HG03280 (cell line): Measurements from ENCODE around the gene EEFSEC.

Experiments
- ATAC-seq: cut with Tn5 transposase; IDR thresholded peaks from one replicate; pipeline ENCODE4 v1.9.1; 2021; ENCODE audit warnings: mild to moderate bottlenecking, moderate library complexity; ENCODE audit not compliant: unreplicated experiment

Gene EEFSEC

DNA sequence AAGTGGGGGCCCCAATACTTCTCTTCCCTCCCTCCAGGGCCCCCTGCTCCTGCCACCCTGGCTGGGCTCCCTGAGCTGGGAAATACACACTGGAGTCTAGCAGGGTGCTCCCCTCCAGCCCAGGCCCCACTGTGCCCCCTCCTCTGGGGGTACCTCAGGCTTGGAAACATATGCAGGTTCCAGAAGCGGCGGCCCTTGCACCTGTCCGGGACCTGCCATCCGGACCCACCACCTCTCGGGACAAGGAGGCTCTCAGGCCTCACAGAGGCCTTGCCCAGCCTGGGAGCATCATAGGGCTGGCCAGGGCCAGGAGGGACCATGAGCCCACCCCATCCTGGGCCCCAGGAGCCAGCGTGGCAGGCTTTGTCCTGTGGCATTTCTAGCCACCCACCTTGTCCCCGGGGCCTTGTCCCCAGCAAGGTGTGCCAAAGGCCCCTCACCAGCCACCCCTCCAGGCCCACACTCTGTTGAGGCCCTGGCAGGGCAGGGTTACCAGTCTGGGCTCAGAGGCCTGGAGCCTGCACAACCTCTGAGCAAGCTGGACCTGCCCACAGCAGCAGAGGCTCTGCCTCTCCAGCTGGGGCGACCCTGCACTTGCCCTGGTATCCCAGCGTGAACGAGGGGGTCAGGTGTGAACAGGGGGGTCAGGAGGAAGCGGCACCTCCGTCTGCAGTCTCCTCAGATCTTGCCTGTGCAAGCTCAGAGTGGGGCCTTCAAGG, 267.6 kb downstream of the EEFSEC start:
- no peak for ATAC-seq

DNA sequence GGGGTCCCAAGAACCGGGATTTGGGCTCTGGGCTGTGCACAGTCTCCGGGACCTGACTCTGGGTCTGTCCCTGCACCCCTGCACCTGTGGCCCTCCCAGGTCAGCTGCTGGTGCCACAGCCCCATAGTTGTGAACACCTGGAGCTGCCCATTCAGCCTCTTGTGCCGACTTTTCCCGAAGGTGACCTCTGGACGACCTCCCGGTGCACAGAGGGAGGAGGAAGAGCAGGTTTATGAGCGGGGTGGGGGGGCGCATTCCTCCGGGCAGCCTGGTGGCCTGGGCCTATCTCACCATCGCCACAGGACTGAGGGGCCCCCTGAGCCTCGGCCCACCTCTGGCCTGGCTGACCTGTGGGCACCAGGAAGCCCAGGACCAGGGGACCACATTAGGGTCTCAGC, 268.2 kb downstream of the EEFSEC start:
- ATAC-seq, result no peak

DNA sequence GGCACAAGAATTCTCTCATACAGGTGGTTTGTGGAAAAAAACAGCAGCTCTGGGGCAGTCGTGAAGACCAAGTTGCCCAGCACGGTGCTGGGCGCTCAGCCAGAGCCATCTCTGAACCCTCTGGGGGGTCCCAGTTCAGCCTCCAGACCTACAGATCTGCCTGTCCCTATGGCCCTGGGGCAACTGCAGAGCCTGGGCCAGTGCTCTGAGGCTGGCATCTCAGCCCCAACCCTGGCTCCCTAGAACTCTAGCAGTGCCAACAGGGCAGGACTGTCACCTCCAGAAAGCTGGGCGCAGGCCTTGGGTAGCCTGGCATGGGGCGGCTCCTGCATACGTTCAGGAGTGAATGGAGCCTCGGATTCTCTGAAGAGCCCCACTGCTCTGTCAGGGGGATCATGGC, 268.7 kb downstream of the EEFSEC start:
- ATAC-seq, result no peak

DNA sequence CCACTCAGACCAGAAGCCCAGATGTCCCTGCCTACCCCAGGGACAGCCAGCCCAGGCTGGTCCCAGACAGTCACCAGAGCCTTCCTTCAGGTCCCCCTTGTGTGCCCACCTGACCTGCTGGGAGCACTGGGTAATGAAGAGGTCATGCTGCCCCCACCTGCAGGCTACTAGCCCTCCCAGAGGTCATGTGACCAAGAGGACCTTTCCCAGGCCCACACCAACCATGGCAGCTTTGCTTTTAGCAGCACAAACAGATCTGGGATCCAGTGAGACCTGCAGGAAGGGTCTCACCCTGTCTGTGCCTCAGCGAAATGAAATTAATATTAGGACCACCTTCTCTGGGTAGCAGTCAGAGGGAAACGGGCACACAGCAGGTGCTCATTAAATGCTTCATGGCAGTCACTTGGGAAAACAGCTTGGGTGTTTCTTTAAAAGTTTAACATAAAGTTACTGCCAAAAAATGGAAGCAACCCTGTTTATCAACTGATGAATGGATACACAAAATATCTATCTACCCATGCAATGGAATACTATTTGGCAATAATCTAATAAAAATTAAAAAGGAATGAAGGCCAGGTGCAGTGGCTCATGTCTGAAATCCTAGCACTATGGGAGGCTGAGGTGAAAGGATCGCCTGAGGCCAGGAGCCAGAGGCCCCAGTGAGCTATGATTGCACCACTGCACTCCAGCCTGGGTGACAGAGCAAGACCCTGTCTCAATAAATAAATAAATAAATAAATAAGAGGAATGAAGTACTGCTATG, 269.7 kb downstream of the EEFSEC start:
- ATAC-seq, result no peak

GRCh38 chr3:128423525-128424147, 270.4 kb downstream of the EEFSEC start:
- no peak for ATAC-seq

DNA sequence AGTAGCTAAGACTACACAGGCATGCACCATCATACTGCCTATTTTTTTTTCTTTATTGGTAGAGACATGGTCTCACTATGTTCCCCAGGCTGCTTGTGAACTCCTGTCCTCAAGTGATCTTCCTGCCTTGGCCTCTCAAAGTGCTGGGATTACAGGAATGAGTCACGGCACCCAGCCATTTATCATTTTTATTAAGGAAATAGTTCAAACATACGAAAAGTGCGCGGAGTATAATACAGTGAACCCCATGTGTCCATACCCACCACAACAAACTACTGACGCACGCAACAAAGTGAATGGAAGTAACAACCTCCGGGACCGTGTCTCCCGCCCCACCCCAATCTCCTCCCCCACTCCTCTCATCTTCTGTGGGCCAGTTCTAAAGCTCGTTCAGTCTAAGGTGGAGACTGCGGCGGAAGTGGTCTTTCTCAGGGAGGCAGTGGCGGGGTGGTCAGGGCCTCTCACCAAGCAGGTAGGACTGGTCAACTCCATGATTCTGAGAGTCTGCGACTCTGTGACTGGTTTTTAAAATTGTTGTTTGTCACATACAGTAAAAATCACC, 271.3 kb downstream of the EEFSEC start:
- no peak for ATAC-seq

DNA sequence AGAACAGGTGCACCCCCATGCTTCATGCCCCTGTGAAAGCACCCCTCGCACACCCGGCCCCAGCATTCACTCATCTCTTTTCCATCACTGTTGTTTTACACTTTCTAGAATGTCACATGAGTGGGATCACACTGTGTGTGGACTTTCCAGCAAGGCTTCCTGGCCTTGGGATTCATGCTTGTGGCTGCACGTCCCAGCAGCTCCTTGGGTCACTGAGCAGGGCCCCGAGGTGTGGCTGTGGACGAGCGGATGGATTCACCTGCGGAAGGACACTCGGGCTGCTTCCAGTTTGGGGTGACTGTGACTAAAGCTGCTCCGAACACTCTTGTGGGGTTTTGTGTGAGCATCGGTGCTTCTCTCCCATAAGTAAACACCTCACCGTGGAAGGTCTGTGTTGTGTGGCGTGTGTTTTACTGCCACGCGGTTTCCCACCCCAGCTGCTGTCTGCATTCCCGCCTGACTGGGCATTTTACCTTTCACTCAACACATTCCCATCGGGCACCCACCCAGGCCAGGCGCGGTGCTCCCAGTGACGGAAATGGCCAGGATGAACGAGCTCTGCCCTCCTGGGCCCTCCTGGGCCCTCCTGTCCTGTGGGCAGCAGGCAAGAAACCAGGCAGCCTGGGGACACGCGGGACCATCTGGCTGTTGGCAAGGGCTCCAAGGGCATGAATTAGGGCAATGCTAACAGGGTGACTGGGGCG, 272.0 kb downstream of the EEFSEC start:
- no peak for ATAC-seq

DNA sequence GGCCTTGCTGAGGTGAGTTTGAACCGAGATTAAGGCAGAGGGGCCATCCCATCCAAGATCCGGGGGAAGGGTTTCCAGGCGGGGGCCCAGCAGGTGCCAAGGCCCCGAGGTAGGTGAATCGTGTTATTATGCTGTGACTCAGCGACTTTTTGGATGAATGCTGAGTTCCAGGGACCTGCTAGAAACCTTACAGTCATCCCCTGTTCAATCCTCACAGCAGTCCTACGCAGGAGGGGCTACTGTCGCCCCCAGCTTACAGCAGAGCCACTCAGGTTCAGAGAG, 272.5 kb downstream of the EEFSEC start:
- ATAC-seq, result no peak

DNA sequence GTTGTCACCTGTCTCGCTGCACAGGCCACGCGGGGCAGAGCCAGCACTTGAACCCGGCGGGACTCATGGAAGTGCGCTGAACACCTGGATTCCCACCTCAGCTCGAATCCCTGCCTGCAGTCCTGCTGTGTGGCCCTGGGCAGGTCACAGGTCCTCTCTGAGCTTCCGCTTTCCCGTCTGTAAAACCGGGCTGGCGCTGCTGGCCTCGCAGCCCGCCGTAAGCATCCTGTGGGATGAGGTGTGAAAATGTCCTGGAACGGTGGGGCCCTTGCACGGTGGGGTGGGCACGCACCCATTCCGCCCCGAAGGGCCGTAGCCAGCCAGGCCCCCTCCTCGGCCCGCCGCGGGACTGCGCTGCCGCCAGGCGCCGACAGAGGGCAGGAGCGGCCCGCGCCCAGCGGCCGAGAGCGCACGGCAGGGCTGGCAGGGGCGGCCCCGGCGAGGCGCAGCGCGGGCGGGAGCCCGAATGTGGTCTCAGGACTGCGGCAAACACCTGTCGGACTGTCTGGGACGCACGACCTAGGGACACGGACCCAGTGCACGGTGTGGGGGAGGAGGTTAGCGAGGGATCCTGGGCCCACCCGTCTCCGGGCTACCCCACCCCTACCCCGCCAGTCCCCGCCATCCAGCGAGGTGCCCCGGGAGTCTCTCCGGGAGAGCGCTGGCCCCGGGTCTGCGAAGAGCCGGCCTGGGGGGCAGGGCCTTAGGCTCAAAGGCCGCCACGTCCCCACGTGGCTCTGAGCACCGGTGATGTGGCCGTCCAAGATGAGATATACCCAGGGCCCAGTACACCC, 273.0 kb downstream of the EEFSEC start:
- peak; percentile 60 for ATAC-seq

DNA sequence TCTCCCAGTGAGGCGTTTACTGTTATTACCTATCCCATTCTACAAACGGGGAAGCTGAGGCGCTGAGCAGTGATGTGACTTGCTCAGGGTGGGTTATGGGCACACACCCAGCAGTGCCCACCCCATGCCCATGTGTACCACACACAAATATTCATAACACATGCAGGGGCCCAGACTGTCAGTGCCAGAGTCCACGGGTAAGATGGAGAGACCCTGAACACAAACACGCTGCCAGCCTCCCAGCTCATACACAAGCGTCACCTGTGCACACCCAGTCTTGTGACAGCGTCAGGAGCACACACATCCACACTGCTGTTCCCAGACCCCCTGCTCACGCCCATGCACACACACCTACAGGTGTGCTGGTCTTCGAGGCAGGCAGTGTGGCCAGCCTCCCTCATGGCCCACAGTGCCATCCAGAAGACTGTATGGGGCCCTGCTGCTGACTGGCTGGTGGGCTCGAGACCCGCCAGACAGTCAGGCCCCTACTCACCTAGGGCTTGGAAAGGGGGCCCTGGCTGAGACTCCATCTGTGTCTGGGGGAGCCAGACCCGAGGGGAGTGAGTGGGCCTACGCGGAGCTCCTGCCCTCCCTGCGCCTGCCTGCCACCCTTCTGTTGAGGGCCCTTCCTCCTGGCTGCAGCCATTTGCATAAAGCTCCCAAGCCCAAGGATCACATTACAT, 274.0 kb downstream of the EEFSEC start:
- ATAC-seq, result no peak

GRCh38 chr3:128427872-128428822, 274.9 kb downstream of the EEFSEC start:
- ATAC-seq, result no peak

- ATAC-seq, result no peak
These were observed 276.0 kb downstream of the EEFSEC start for GRCh38 chr3:128429275-128429674.

GRCh38 chr3:128429751-128430150, 276.5 kb downstream of the EEFSEC start:
- ATAC-seq, result no peak

- no peak for ATAC-seq
These were observed 277.0 kb downstream of the EEFSEC start for GRCh38 chr3:128430301-128430700.

DNA sequence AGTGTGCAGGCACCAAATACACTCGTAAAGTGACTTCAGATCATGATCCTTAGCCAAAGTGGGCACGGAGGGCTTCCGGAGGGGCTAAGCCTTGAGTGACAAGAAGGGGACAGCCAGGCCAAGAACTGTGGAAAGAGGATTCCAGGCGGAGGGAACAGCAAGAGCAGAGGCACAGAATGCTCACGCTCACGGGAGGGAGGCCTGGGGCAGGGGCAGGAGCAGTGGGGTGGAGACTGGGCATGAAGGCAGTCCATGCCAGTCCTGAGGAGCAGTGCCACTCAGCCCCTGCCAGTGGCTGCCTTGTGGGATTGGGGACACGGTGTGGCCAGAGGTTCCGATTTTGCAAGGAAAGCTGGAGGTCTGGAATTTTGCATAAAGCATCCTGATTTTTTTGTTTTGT, 277.4 kb downstream of the EEFSEC start:
- ATAC-seq, result no peak

DNA sequence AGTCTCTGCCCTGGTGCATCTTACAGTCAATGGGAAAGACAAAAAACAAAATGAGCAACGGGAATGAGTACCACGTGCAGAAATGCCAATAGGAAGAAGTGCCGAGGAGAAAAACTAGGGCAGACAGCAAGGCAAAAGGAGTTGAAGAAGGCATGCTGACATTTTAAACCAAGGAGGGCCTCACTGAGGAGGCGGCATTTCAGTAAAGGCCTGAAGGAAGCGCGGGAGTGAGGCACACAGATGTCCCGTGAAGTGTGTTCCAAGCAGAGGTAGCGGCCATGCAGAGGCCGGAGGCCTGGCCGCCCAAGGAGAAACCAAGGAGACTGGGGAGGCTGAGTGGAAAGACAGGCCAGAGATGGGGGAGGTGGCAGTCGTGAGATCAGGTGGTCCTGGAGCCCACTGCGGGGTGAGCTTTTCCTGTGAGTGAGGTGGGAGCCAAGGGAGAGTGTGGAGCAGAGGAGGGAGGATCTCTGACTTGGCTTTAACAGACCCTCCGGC, 278.6 kb downstream of the EEFSEC start:
- ATAC-seq, result no peak

DNA sequence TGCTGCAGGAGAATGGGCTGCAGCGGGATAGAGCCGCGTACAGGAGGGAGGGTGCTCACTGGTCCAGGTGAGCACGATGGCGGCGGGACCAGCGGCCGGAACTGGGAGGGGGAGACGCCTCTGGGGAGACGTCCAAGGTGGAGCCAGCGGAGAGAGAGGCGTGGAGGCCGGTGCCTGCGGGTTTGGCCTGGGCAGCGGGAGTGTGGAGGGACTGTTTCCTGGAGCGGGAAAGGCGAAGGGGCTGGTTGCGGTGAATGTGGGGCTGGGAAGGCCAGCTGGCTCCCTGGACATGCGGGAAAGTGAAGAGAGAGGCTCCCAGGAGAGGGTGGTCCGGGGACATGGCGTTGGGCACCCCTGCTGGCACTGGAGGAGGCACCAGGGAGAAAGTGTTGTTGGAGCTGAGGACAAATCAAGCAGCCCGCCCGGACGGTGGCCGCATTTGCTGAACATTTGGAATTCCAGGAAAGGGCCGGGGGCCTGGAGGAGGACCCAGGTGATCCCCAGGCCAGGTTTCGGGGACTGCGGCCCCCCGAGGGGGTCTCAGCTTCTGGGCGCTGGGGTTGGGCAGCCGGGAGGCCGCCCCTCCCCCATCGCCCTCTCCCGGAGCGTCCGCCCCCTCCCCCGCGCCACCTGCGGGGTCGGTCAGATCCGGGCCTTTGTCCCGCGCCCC, 279.2 kb downstream of the EEFSEC start:
- no peak for ATAC-seq
